Fibroblast of mammary gland (primary cell): ENCODE results near the gene ARHGAP32.
A peak's percentile ranks its signal among the peaks of the same experiment; 100 is the strongest.

ENCODE experiments used
- DNase-seq: peaks from one replicate; pipeline ENCODE4 v3.0.0-alpha.2; 2010; ENCODE audit warnings: low read depth
- H3K4me3 ChIP-seq: 2 replicates; pipeline ENCODE4 v1.5.1; 2011; ENCODE audit warnings: low read depth, mild to moderate bottlenecking, low read length, moderate library complexity; ENCODE audit not compliant: control insufficient read depth
- TF ChIP-seq, protein P1 (sequence below): conservative IDR thresholded peaks from 2 replicates; pipeline ENCODE4 v1.5.1; 2011; ENCODE audit warnings: low read depth, low read length, inconsistent platforms; ENCODE audit not compliant: control insufficient read depth, insufficient read depth

The ARHGAP32 gene

DNA sequence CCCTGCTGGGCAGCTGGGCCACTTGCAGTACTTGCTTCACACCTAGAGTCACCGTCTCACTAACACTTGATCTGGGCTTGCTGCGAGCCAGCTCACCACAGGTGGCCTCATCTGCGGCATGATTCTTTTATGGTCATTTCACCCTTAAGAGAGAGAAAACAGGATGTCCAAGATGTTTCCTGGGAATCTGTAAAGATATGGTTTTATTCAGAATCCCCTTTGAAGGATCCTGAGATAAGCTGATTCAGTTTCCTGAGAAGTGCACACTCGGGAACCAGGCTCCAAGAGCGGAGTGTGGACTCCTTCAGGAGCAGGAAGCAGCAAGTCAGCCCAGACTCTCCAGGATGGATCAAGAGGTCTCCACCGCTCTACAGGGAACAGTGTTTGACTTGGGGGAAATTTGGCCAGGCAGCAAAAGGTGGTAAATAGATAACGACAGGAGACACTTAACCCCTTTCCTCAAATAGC is 227.6 kb downstream of the ARHGAP32 start:
- DNase-seq, result no peak

DNA sequence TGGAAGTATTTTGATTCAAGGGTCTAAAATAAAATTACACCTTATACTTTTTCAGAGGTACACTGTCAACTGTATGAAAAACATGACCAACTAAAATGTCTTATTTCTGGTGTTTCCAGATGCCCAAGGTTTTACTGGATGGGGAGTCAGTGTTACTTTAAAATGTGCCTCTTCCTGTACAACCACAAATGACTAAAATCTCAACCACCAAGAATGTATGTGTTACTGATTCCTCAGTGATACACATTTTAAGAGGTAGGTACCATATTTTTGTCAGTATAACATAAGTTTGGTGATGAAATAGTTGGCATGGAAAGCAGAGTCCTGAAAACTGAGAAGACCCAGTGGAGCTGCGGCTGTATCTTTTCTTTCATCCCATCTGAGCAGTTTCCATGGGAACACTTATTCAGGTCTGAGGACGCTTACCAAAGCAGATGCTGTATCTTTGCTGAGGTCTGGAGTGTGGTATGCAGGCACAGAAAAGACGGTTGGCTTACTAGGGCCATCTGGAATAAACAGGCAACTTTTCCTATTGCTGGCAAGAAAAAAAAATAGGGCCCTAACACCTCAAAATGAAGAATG is 228.3 kb downstream of the ARHGAP32 start:
- no peak overlapping the region for H3K4me3 ChIP-seq
- no peak for DNase-seq
- TF ChIP-seq, protein P1, sequence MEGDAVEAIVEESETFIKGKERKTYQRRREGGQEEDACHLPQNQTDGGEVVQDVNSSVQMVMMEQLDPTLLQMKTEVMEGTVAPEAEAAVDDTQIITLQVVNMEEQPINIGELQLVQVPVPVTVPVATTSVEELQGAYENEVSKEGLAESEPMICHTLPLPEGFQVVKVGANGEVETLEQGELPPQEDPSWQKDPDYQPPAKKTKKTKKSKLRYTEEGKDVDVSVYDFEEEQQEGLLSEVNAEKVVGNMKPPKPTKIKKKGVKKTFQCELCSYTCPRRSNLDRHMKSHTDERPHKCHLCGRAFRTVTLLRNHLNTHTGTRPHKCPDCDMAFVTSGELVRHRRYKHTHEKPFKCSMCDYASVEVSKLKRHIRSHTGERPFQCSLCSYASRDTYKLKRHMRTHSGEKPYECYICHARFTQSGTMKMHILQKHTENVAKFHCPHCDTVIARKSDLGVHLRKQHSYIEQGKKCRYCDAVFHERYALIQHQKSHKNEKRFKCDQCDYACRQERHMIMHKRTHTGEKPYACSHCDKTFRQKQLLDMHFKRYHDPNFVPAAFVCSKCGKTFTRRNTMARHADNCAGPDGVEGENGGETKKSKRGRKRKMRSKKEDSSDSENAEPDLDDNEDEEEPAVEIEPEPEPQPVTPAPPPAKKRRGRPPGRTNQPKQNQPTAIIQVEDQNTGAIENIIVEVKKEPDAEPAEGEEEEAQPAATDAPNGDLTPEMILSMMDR, result no peak

More for the DNA sequence above, 227.6 kb downstream of the ARHGAP32 start:
- no peak overlapping the region for H3K4me3 ChIP-seq
- TF ChIP-seq, protein P1, result no peak

DNA sequence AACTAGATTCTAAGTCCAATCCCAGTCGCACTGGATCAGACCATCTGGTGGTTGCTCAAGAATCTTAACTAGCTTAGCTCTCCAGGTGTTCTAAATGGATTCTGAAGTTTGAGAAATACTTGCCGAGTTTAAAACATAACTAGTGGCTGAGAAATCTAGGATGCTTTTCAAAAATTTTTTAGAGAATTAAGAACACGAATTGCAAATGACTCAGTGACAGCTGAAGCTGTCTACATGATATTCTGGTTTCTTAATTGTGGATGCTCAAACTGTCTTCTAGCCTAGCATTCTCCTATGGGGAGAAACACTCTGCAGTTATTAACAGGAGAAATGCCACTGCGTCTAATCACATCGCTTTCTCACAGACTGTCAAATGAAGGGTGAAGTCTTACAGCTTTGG is 229.2 kb downstream of the ARHGAP32 start:
- no peak for DNase-seq
- H3K4me3 ChIP-seq, result no peak overlapping the region
- TF ChIP-seq, protein P1, result no peak

DNA sequence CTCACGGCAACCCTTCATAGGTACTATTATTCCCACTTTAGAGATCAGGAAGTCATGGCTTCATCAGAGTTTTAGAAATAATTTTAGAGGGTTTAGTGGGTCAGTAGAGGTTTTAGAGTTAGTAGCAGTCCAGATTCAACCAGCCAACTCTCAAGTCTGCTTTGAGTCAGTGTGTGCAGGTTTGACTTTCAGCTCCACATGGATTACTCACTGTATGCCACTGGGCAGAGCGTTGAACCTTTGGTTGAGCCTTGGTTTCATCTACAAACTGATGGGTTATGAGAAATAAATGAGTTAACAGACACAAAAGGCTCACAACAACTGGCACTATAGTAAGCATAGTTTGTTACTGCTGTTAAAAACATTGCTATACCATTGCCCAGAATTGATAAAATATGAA is 230.5 kb downstream of the ARHGAP32 start:
- no peak overlapping the region for H3K4me3 ChIP-seq
- DNase-seq, result no peak
- TF ChIP-seq, protein P1, result no peak

DNA sequence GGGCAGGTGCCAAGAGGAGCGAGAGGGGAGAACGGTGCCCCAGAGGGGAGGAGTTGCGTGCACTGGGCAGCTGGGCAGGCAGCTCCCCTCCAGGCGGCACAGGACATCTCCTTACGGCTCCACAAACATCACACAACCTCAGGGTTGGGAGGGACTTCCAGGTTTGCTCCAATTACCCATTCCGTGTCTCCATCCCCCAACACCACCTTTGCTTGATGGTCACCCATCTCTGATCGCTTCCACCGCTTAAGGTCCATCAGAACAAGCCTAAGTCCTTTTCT is 235.0 kb downstream of the ARHGAP32 start:
- no peak overlapping the region for H3K4me3 ChIP-seq
- DNase-seq, result no peak

DNA sequence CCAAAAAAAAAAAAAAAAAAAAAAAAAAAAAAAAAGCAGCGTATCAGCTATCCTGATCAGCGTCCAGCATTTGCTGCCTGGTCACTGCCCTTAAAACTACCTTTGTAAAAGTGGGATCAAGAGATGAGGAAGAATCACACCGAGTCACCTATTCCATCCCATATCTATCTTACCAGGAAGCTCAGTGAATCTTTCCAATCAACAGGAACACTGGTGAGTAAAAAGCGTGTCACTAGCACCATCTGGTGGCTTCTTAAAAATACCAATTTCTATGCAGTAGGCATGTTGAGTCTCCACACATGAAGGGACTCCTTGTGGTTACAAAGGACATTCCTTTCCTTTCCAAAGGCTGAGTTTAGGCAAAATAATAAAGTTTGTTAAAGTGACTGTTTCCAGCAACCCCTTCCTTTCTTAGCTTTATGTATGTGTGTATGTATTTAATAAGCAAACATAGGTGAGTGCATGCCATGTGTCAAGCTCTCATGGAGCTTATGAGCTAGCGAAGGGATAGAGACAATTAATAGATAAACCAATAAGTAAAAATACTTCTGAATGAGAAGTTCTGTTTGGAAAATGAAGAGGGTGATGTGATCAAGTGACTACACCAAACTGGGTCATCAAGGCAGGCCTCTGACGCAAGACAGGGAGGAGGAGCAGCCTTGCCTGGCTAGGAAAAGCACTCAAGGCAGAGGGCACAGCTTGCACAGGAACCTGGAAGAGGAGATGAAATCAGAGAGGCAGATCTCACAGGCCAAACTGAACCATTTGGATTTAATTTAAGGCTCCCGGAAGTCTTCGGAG is 235.5 kb downstream of the ARHGAP32 start:
- H3K4me3 ChIP-seq, result no peak overlapping the region
- peak; percentile 78 for DNase-seq
- TF ChIP-seq, protein P1, result peak; percentile 73

More for the DNA sequence above, 235.0 kb downstream of the ARHGAP32 start:
- TF ChIP-seq, protein P1, result no peak
